Measurements from ENCODE around the gene ADK. TPM values are rescaled to one million over a fixed set of nuclear protein-coding genes. Genes with fewer than 3 reads are reported as not detected.
"Not testable (repeated sequence)": the region's sequence is repeated elsewhere in the genome, so short reads cannot be mapped to it uniquely, and the experiment has no call there.

ADK gene
- total and polyA plus RNA-seq, 2 of the 13 experiments (the other 11 are each of a cell fraction or from before 2014, with no cell fraction given): 48.6 to 79.1 TPM

DNA sequence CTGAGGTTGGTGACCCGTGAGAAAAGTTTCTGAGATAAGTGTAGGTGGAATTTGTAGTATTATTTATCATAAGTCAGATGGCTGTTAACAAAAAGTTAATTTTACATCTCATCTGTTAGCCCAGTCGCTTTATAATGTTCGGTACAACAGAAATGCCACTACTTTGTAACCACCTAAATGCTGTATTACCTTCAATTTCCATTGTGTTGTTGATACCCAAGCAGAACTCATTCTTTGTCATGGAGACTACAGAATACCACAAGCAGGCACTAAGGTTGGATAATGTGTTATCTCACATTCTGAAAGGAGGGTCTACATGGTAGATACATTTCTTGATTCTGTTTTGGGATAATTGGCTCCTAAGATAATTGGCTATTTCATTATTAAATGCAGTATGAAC, 425.6 kb downstream of the ADK start (continued):
- TF ChIP-seq ZNF230 (CRISPR knock-in tag; IDR thresholded peaks at IDR 0.05) (no peak), HMG20B (CRISPR knock-in tag; conservative IDR thresholded peaks at IDR 0.05) (no peak), PREB (CRISPR knock-in tag; IDR thresholded peaks at IDR 0.05) (no peak), ZNF83 (CRISPR knock-in tag; IDR thresholded peaks at IDR 0.05; ENCODE audit: borderline replicate concordance) (no peak)

DNA sequence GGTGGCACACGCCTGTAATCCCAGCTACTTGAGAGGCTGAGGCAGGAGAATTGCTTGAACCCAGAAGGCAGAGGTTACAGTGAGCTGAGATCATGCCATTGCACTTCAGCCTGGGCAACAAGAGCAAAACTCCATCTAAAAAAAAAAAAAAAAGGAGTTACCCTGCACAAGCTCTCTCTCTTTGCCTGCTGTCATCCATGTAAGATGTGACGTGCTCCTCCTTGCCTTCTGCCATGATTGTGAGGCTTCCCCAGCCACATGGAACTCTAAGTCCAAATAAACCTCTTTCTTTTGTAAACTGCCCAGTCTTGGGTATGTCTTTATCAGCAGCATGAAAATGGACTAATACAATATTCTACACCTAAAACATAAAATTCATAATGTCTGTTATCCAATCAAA, 429.4 kb downstream of the ADK start:
- BruUV-seq (replicated peaks); H3K36me3 ChIP-seq (replicated peaks in 1 of 2; ENCODE audit: control insufficient read depth in 1 of 2, insufficient read depth in 2 of 2, low read length in 2 of 2); H3K4me1 ChIP-seq (ENCODE audit: insufficient read depth, low read length); FAIRE-seq; CTCF ChIA-PET (ENCODE audit: low intra/inter-chr PET ratio, low total read pairs); H3K9ac ChIP-seq (ENCODE audit: insufficient read depth, low read depth, low read length); ATAC-seq; H4K20me1 ChIP-seq (ENCODE audit: insufficient read depth, low read length); H3K4me2 ChIP-seq (ENCODE audit: low read depth, low read length); H2AFZ ChIP-seq (ENCODE audit: low read length); intact Hi-C loops (cut with micrococcal nuclease; ENCODE audit: unreplicated experiment); H3K9me3 ChIP-seq (ENCODE audit: low read length); DNase-seq (ENCODE audit: low spot score); in situ Hi-C loops (cut with HindIII; ENCODE audit: extremely low pct_ligation_motif_present, low pct_unique_long_range_greater_than_20kb); H3K79me2 ChIP-seq (ENCODE audit: insufficient read depth, low read length); H3K4me3 ChIP-seq (replicated peaks in 1 of 3; ENCODE audit: insufficient read depth in 1 of 3, low read depth in 2 of 3, low read length in 3 of 3); H3K27ac ChIP-seq (ENCODE audit: extremely low read length, insufficient read depth, low read length); H3K27me3 ChIP-seq (ENCODE audit: control insufficient read depth in 1 of 2, insufficient read depth in 2 of 2, low read length in 2 of 2); POLR2A ChIA-PET: not testable (repeated sequence)
- WGBS (ENCODE audit: low lambda C conversion rate): 100% methylated on average over 2 of the region's 2 CpGs

DNA sequence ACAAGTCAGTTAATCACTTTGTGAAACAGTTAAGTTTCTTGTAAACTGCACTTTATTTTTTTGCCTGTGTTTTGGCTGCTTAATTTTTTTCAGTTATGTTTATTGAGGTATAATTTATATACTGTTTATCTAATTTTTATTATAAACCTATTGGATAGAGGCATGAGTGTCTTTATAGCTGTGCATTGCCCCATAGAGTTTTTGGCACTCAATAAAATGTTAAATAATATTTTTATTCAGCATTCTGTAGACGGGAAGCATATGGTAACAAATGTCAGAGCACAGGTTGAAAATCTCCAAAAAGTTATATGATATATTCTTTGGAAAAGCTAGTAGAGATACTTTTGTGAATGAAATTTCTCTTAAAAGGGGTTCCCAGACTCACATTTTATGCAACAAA, 431.5 kb downstream of the ADK start:
- H3K79me2 ChIP-seq (ENCODE audit: insufficient read depth, low read length): no peaks in the 10 kb centered on the region
- no peaks in the 10 kb centered on the region for H3K36me3 ChIP-seq (replicated peaks in 1 of 2; ENCODE audit: control insufficient read depth in 1 of 2, insufficient read depth in 2 of 2, low read length in 2 of 2)
- H2AFZ ChIP-seq (ENCODE audit: low read length): no peak overlapping the region
- ChIA-PET POLR2A (no interaction called here), CTCF (ENCODE audit: low intra/inter-chr PET ratio, low total read pairs) (no interaction called here)
- no peak overlapping the region for H3K4me2 ChIP-seq (ENCODE audit: low read depth, low read length)
- H3K9me3 ChIP-seq (ENCODE audit: low read length): no peaks in the 10 kb centered on the region
- TF ChIP-seq ZNF773 (CRISPR knock-in tag; IDR thresholded peaks at IDR 0.05; ENCODE audit: borderline replicate concordance) (no peak), MIER3 (CRISPR knock-in tag; IDR thresholded peaks at IDR 0.05; ENCODE audit: borderline replicate concordance) (no peak), ZKSCAN1 (IDR thresholded peaks at IDR 0.05; ENCODE audit: low read length) (no peak), KLF15 (CRISPR knock-in tag; IDR thresholded peaks at IDR 0.05; ENCODE audit: borderline replicate concordance) (no peak), PAWR (CRISPR knock-in tag; IDR thresholded peaks at IDR 0.05; ENCODE audit: borderline replicate concordance) (no peak)
- WGBS (ENCODE audit: low lambda C conversion rate): 94% methylated on average over 1 of the region's 1 CpG
- H3K4me3 ChIP-seq (replicated peaks in 1 of 3; ENCODE audit: insufficient read depth in 1 of 3, low read depth in 2 of 3, low read length in 3 of 3): no peak overlapping the region
- no TSS peak for BruUV-seq (replicated peaks)
- FAIRE-seq (no peak), DNase-seq (ENCODE audit: low spot score) (no peak), ATAC-seq (no peak)
- no peak overlapping the region for H3K9ac ChIP-seq (ENCODE audit: insufficient read depth, low read depth, low read length)
- H3K27ac ChIP-seq (ENCODE audit: extremely low read length, insufficient read depth, low read length): no peak overlapping the region
- H4K20me1 ChIP-seq (ENCODE audit: insufficient read depth, low read length): no peaks in the 10 kb centered on the region
- no peaks in the 10 kb centered on the region for H3K27me3 ChIP-seq (ENCODE audit: control insufficient read depth in 1 of 2, insufficient read depth in 2 of 2, low read length in 2 of 2)
- in situ Hi-C loops (cut with HindIII; ENCODE audit: extremely low pct_ligation_motif_present, low pct_unique_long_range_greater_than_20kb): no loop called here
- intact Hi-C loops (cut with micrococcal nuclease; ENCODE audit: unreplicated experiment): no loop called here
- H3K4me1 ChIP-seq (ENCODE audit: insufficient read depth, low read length): peaks cover 25% of the 10 kb centered on the region
